ENCODE results near the gene RAB11B. TPM values are rescaled to one million over a fixed set of nuclear protein-coding genes. Genes with fewer than 3 reads are reported as not detected.

Gene RAB11B
- total and polyA plus RNA-seq, 9 of the 15 experiments (the other 6 are each of a cell fraction or from before 2014, with no cell fraction given): 0.74 to 71.0 (median 13.8) TPM

GRCh38 chr19:8352134-8352827 lies 37.9 kb upstream of the RAB11B start (continued):
- no peak for TF ChIP-seq ZBTB1 (CRISPR knock-in tag; IDR thresholded peaks at IDR 0.05; ENCODE audit: borderline replicate concordance, low read depth)
- no peak for TF ChIP-seq ZNF184 (CRISPR knock-in tag; IDR thresholded peaks at IDR 0.05)
- TF ChIP-seq ZBTB33 (CRISPR knock-in tag; IDR thresholded peaks at IDR 0.05): no peak
- TF ChIP-seq PREB (CRISPR knock-in tag; IDR thresholded peaks at IDR 0.05): no peak
- TF ChIP-seq ZNF384 (IDR thresholded peaks at IDR 0.05; ENCODE audit: low read depth, low read length): peak; percentile 78
- TF ChIP-seq ZNF431 (CRISPR knock-in tag; IDR thresholded peaks at IDR 0.05): no peak
- no peak for TF ChIP-seq CREM (IDR thresholded peaks at IDR 0.05; ENCODE audit: low read depth)
- no peak for TF ChIP-seq NUFIP1 (IDR thresholded peaks at IDR 0.05; ENCODE audit: partially characterized antibody)
- TF ChIP-seq BACH1 (tag; IDR thresholded peaks at IDR 0.05): no peak
- TF ChIP-seq MYBL2 (IDR thresholded peaks at IDR 0.05; ENCODE audit: low read depth): no peak
- TF ChIP-seq MYBL2 (CRISPR knock-in tag; IDR thresholded peaks at IDR 0.05; ENCODE audit: borderline replicate concordance): no peak
- peak; percentile 100 for TF ChIP-seq ZNF512 (tag; IDR thresholded peaks at IDR 0.05)
- TF ChIP-seq ZNF12 (CRISPR knock-in tag; IDR thresholded peaks at IDR 0.05): no peak
- 0 out of 2 replicates have a peak, but pooled peaks have one; percentile 41 for TF ChIP-seq YBX1 (IDR thresholded peaks at IDR 0.05)
- no peak for TF ChIP-seq BMI1 (IDR thresholded peaks at IDR 0.05; ENCODE audit: low read length)

Data from K562 (cell line).